Measurements from ENCODE around the gene MAP4K2. TPM values are rescaled to one million over a fixed set of nuclear protein-coding genes. Genes with fewer than 3 reads are reported as not detected.

MAP4K2 gene
- total and polyA plus RNA-seq, 2 of the 8 experiments (the other 6 are each of a cell fraction or from before 2014, with no cell fraction given): 20.1 to 20.7 TPM

DNA sequence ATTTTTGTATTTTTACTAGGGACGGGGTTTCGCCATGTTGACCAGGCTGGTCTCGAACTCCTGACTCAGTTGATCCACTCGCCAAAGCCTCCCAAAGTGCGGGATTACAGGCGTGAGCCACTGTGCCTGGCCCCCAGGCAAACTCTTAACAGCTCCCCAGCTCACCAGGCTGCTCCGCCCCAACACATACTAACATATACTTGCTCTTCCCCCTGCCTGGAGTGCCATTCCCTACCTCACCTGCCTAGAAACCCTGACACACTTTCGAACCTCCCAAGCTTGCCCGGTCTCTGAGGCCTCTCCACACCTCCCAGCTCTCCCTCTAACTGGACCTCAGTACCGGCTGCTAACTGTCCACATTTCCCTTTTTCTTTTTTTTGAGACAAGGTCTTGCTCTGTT is 8.5 kb downstream of the MAP4K2 start:
- Histone ChIP-seq H3K27me3 (replicated peaks in 1 of 4; ENCODE audit: control insufficient read depth in 3 of 4, extremely low read depth in 1 of 4, insufficient read depth in 3 of 4, low read length in 3 of 4) (no peaks in the 10 kb centered on the region), H3K56ac (replicated peaks; ENCODE audit: insufficient read length, low read depth, low read length) (no peak overlapping the region), H3K79me1 (ENCODE audit: low read depth, low read length) (no peaks in the 10 kb centered on the region; the same call in 1 of the 2 replicates), H3K4ac (replicated peaks; ENCODE audit: insufficient read length, low read depth, low read length) (no peak overlapping the region), H2BK5ac (ENCODE audit: low read depth, low read length) (no peak overlapping the region), H4K20me1 (replicated peaks in 1 of 2; ENCODE audit: control insufficient read depth in 1 of 2, insufficient read depth in 2 of 2, low read length in 2 of 2) (peaks cover 0 to 2% of the 10 kb centered on the region in 2 experiments), H3K9ac (replicated peaks in 1 of 4; ENCODE audit: extremely low read depth in 1 of 4, low read depth in 3 of 4, low read length in 3 of 4) (no peak overlapping the region), H2BK20ac (ENCODE audit: low read length) (no peak overlapping the region), H3K4me3 (ENCODE audit: extremely low read depth in 1 of 4, insufficient read depth in 2 of 4, low read depth in 3 of 4, low read length in 4 of 4) (no peak overlapping the region), H3K23me2 (ENCODE audit: low read depth, low read length) (no peaks in the 10 kb centered on the region), H3K9me3 (ENCODE audit: insufficient read depth in 2 of 2, low read depth in 1 of 2, low read length in 1 of 2) (no peaks in the 10 kb centered on the region), H3K14ac (ENCODE audit: insufficient read length) (no peak overlapping the region), H3K36me3 (ENCODE audit: control insufficient read depth in 2 of 4, insufficient read depth in 4 of 4, low read length in 3 of 4) (peaks cover 0 to 2% (median 0%) of the 10 kb centered on the region in 4 experiments; a peak in 1 of 8 replicates), H3K18ac (ENCODE audit: extremely low read depth, low read length) (no peak overlapping the region), H3K79me2 (ENCODE audit: control insufficient read depth in 1 of 2, insufficient read depth in 2 of 2, low read length in 2 of 2) (no peaks in the 10 kb centered on the region), H4K91ac (replicated peaks; ENCODE audit: insufficient read length, low read length) (no peak overlapping the region), H2BK15ac (ENCODE audit: low read length) (no peak overlapping the region), H4K5ac (ENCODE audit: insufficient read length, low read depth, low read length) (no peak overlapping the region), H4K8ac (ENCODE audit: extremely low read depth, insufficient read depth, low read length) (no peak overlapping the region), H3K23ac (ENCODE audit: insufficient read length) (no peak overlapping the region), H2BK120ac (replicated peaks; ENCODE audit: low read depth, low read length) (no peak overlapping the region), H2BK12ac (ENCODE audit: low read depth, low read length) (no peak overlapping the region), H3K27ac (ENCODE audit: low read depth, low read length) (no peak overlapping the region), H3K4me1 (replicated peaks in 1 of 4; ENCODE audit: control insufficient read depth in 3 of 4, insufficient read depth in 4 of 4, low read length in 3 of 4) (no peaks in the 10 kb centered on the region), H3K4me2 (ENCODE audit: insufficient read depth in 1 of 2, low read depth in 2 of 2, low read length in 2 of 2) (no peak overlapping the region), H2AK5ac (ENCODE audit: low read depth, low read length) (no peak overlapping the region), H2AFZ (ENCODE audit: low read length) (no peak overlapping the region)
- ChIA-PET CTCF (ENCODE audit: partially characterized antibody) (interaction anchor here (0.8 to 2.7 kb wide), 6 partner anchors 9 to 316 kb away, joined by 3 to 9 read pairs (median 4); no protein-coding TSS in a partner anchor), POLR2A (ENCODE audit: partially characterized antibody) (interaction anchor here (0.6 to 1.9 kb wide), 5 partner anchors 8 to 124 kb away, joined by 4 to 5 read pairs (median 4); no protein-coding TSS in a partner anchor)
- 94% methylated on average over 10 of the region's 10 CpGs; no CpG with 5 or more reads in 1 of the 2 experiments for WGBS, 2 experiments (ENCODE audit: extremely low coverage in 1 of 2, insufficient coverage in 1 of 2, insufficient read length in 1 of 2, insufficient replicate concordance in 2 of 2, low coverage in 1 of 2, low lambda C conversion rate in 2 of 2, missing lambda C conversion rate in 1 of 2)
- FAIRE-seq (no peak), DNase-seq (ENCODE audit: low read depth in 1 of 2, low spot score in 2 of 2) (no peak)
- TF ChIP-seq TAF1 (IDR thresholded peaks at IDR 0.05; ENCODE audit: low read depth, low read length) (no peak), TCF12 (IDR thresholded peaks at IDR 0.05; ENCODE audit: low read depth, low read length) (no peak), JUN (IDR thresholded peaks at IDR 0.05; ENCODE audit: low read depth, low read length) (no peak), FOSL1 (IDR thresholded peaks at IDR 0.05; ENCODE audit: insufficient read depth, low read depth, low read length) (no peak), RFX5 (IDR thresholded peaks at IDR 0.05; ENCODE audit: borderline replicate concordance, low read depth, low read length) (no peak), MAFK (IDR thresholded peaks at IDR 0.05; ENCODE audit: low read depth, low read length) (no peak), BRCA1 (IDR thresholded peaks at IDR 0.05; ENCODE audit: low read depth, low read length) (no peak), GABPA (IDR thresholded peaks at IDR 0.05; ENCODE audit: borderline replicate concordance, insufficient read depth, low read length) (no peak), TBP (IDR thresholded peaks at IDR 0.05; ENCODE audit: low read depth, low read length) (no peak), SIN3A (conservative IDR thresholded peaks at IDR 0.05 in 1 of 2, IDR thresholded peaks at IDR 0.05 in 1 of 2; ENCODE audit: low read depth in 1 of 2, low read length in 2 of 2) (no peak), CTCF (IDR thresholded peaks at IDR 0.05; ENCODE audit: control extremely low read depth in 1 of 3, insufficient read depth in 1 of 3, low read depth in 1 of 3, low read length in 3 of 3) (no peak)

Measured in H1 (cell line).